NCI-H524 treated with DMSO at 0.1 percent for 48 hours (cell line): ENCODE results near the gene PCED1B.
"Not testable (repeated sequence)": the region's sequence is repeated elsewhere in the genome, so short reads cannot be mapped to it uniquely, and the experiment has no call there.

Experiments used
- DNase-seq: peaks from one replicate; lab custom pipeline; 2025; lab: John Stamatoyannopoulos, UW

Gene PCED1B, protein sequence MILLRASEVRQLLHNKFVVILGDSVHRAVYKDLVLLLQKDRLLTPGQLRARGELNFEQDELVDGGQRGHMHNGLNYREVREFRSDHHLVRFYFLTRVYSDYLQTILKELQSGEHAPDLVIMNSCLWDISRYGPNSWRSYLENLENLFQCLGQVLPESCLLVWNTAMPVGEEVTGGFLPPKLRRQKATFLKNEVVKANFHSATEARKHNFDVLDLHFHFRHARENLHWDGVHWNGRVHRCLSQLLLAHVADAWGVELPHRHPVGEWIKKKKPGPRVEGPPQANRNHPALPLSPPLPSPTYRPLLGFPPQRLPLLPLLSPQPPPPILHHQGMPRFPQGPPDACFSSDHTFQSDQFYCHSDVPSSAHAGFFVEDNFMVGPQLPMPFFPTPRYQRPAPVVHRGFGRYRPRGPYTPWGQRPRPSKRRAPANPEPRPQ

DNA sequence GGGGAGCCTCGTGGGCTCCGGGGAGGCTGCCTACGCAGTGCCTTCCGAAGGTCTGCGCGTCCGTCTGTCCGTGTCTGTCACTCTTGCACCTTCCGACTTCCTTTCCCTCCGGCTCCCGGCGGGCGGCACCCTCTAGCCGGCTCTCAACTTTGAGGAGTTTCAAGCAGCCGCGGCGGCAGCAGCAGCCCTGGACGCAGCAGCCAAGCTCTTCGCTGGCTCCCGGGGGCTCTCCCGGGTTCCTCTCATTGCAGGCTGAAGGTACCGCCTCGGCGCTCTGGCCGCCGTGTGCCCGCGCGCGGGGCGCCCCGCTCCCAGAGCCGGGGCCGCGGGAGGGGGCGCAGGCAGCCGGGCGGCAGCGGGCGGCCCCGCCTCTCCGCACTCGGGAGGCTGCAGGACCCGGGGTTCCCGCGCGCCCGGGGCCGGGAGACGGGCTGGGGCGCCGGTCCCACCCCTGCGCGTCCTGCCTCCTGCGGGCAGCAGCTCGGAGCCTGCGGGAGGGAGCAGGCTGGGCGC is at the start of gene PCED1B, which contains the start of gene AMIGO2:
TSS of gene PCED1B (plus strand) at position 154 of the 513 bp plus-strand sequence. CDS start 155,443 bp downstream, outside the sequence.
TSS of gene AMIGO2 (minus strand) at position 492 of the 513 bp plus-strand sequence. CDS start 957 bp downstream, outside the sequence.
- peak; percentile 12 for DNase-seq

DNA sequence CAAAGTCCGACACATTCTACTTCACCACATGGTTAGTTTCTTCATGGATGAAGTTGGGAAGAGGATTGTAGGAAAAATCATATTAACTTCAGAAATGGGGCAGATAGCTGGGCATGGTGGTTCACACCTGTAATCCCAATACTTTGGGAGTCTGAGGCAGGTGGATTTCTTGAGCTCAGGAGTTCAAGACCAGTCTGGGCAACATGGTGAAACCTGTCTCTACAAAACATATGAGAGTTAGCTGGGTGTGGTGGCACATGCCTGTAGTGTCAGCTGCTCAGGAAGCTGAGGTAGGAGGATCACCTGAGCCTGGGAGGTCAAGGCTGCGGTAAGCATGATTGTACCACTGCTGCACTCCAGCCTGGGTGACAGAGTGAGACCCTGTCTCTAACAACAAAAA is 49.5 kb upstream of the PCED1B start:
- DNase-seq = no peak

DNA sequence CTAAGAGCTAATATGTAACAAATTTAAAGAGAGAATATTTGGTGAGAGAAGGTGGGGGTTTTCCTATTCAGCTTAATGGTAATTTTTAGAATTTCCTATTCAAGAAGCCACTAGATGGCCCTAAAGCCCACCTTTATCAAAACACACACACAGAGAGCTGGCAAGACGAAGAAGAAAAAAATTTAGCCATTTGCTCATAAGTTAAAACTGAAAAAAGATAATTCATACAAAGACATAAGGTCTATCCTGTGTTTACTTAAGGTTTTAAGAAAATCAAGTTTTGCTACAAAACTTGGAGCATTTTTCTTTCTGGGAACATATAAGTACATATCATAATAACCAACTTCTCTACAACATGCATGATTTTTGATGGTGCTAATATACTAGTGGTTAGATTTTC is 46.8 kb upstream of the PCED1B start:
- DNase-seq = no peak

DNA sequence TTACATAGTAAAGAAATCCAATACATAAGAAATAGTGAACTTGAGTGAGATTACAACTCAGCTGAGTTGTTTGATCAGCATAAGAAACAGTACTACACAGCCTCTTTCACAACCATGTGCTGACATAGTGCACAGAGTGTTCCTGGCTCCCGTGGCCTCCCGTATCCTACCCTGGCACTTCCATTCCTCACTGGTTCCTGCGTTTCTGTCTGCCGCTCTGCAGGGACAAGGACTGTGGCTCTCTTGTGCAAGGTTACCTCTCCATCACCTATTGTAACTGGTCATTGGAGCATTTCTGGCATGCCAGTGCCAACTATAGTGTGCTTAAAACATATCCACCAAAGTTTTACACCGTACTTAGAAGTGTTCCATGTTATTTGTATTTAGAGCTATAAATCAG is 46.3 kb upstream of the PCED1B start:
- no peak for DNase-seq

DNA sequence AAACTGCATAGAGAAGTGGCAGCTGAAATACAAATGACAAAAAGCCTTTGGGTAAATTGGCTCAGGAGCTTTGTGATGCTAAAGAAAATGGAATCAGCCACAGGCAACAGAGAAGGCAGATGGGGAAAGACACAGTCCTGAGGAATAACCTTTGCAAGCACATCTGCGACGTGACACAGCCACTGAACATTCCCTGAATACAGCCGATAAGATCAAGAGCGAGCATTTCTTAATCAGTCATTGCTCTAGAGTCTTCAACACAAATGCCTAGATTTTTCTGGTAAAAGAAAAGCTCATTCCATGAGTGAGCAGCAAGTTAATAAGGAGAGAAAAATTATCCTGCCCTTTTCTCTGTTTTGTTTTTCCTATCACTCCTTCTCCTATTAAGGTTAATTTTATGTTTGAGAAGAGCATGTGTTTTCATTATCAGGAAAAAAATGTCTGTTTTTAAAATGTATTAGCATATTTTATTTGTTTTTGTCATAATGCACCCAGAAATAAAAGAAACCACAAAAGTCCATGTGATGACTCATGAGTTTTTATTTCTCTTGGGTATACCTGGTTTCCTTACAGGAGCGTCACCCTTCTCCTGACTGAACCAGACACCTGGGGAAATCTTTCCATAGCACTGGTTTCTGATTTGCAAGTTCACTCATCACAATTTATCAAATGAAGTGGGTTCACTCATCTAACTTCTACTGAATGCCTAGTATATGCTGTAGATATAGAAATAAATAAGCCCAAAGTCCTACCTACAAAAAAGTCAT is 45.4 kb upstream of the PCED1B start:
- DNase-seq = no peak

DNA sequence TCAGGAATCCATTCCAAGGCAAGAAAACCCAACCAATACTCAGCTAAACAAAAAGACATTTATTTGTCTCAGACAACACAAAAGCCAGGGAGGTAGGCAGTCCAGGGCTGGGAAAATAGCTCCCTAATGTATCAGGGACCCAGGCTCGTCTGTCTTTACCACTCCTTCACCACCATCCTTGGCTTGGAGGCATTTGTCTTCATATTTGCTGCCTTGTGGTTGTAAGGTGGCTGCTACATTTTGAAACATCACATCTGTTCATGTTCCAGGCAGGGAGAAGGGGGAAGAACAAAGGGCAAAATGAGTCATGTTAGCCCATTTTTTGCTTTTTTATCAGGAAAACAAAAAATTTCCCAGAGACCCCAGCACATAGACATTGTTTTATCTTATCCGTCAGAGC is 44.8 kb upstream of the PCED1B start:
- DNase-seq = no peak

DNA sequence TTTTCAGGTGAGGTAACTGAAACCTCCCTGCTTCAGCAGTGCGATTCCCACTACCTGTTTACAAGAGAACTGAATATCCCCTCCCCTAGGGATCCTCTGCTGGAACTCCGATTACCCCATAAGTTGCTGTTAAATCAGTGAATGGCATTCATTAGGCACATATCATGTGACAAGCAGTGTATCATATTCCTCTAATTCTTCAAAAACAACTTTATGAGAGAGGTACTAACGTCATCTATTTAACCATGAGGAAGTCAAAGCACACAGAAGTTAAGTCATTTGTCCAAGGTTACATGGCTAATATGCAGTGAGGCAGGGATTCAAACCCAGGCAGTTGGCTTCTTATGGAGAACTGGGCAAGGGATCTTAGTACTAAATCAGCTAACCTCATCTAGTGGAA is 43.9 kb upstream of the PCED1B start:
- no peak for DNase-seq

DNA sequence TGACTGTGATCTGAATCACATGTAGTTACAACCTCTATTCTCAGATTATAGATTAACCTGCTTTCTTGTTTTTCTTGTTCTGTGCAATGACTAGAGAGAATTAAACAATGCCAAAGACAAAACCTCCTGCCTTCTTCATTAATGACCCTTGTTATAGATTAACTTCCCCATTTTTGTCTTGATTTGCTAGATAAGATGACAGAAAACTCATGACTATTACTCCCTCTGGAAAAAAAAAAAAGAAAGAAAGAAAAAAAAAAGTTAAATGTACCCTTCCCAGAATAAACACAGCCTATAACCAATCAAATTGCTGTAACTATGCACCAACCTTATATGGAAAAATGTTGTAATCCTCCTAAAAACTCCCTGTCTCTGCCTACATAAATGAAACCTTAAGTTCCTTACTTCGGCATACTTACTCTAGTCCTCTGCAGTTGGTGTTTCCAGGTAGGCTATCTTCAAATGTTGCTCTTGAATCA is 41.1 kb upstream of the PCED1B start:
- DNase-seq = no peak

DNA sequence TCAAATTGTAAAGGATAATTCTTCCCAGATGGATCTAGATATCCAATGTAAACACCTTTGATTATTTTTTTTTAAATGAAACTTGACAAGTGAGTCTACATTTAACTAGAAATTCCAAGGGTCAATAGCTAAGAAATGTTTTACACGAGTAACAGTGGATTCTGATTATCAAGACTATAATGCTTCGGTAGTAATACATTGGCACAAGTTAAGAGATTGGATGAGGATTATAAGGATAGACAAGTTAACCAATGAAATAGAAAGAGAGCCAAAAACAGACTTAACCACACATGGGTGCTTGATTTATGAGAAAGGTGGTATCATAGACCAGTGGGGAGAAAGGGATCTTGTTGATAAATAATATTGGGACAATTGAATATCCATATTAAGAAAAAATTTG is 40.3 kb upstream of the PCED1B start:
- no peak for DNase-seq

DNA sequence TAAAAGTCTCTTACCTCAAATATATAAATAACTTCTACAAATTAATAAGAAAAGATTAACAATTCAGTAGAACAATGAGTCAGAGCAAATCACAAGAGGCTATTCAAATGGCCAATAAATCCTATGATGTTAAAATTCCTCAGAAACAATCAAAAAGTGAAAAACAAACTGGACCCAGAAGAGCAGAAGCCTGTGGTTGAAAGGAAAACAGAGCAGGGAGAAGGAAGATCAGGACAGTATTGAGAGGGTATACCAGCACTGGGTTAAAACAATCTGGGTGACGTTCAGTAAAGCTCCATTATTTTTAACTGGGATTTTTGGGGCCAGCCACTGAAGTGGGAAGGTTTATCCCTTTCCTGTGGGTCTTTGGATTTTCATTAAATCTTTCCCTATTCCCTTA is 39.7 kb upstream of the PCED1B start:
- no peak for DNase-seq

DNA sequence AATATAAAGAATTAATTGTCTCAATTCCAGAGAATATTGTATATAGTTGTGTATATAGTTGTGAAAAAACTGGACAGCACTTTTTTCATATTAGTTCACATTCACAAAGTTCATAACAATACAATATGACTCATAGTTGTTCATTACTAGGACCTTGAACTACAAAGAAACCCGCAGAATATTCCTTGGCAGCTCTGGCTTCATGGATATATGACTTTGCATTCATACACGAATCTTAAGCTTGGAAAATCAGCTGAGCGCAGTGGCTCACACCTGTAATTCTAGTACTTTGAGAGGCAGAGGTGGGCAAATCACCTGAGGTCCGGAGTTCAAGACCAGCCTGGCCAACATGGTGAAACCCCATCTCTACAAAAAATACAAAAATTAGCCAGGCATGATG is 38.1 kb upstream of the PCED1B start:
- DNase-seq = no peak

DNA sequence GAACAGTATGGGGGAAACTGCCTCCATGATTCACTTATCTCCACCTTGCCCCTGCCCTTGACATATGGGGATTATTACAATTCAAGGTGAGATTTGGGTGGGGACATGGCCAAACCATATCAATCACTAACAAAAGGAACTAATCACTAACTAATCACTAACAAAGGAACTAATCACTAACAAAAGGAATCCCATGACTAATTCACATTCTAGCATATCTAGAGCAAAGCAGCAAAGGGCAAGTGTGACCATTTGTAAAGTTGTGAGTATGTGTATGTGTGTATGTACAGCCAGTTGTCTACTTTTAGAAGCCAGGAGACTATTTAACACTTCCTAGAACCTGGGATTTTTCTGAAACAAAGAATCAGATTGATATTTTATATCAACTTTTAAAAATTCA is 30.9 kb upstream of the PCED1B start:
- no peak for DNase-seq

DNA sequence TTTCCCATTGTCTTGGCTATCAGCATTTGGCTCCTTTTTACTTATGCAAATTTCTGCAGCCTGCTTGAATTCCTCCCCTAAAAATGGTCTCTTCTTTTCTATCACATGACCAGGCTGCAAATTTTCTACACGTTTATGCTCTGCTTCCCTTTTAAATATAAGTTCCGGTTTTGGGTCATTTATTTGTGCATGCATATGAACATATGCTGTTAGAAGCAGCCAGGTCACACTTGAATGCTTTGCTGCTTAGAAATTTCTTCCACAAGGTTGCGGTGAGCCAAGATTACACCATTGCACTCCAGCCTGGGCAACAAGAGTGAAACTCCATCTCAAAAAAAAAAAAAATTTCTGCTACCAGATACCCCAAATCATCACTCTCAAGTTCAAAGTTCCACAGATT is 28.1 kb upstream of the PCED1B start:
- DNase-seq = not testable (repeated sequence)

DNA sequence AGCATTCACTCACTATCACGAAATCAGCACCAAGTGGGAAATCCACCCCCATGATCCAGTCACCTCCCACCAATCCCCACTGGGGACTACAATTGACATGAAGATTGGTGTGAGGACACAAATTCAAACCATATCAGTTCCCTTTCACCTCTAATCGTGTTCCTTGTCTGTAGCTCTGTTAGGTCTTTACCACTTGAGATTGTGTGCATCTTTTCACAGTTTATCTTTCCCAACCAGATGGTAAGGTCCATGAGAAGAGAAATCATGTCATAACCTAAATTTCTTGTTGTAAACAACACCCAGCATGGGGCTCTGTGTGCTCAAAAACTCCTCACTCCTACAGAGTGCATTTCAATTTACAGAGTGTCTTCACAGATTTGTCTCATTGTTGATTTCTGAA is 27.1 kb upstream of the PCED1B start:
- DNase-seq = no peak

DNA sequence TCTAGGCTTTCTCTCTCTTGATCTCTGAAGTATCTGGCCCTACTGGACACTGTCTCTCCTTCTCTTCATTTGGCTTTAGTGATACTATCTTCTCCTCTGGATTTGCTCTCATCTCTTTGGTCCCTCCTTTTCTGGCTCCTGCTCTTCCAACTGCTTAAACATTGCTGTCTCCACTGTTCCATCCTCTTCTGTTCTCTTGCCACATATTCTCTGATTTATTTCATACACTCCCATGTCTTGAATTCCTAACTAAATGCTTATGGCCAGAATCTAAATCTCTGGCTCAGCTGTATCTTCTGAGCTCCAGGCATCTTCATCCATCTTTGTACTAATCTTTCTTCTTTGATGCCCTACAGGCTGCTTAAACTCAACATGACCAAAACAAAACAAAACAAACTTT is 25.5 kb upstream of the PCED1B start:
- no peak for DNase-seq

DNA sequence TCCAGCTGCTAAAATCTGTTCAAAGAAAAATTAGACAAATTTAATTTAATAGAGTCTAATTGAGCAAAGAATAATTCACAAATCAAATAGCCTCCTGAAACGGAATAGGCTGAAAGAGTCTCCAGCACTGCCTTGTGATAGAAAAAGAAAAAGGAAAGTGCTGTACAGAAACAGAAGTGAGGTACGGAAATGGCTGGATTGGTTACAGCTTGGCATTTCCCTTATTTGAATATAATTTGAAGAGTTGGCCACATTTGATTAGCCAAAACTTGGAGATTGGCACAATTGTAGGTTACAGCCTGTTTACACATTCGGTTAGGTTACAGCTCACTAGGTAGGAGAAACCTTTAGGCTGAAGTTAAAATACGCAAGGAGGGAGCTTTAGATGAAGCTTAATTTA is 24.8 kb upstream of the PCED1B start:
- DNase-seq = no peak

DNA sequence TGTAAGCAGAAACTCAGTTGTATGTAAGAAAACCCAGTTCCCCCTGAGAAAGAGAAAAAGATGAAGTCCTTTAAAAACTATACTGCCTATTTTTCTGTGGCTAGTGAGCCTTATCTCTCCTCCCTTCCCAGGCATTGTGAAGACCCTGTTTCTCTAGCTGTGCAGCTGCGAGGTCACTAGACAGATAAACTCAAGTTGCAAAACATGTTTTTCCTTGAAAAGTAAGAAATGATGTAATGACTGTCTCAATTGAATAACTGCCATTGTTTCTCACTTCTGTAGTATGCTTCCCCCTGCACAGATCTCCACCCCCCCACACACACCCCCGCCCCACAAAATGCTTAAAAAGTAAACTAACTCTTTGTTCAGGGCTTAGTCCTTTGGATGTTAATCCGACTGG is 23.6 kb upstream of the PCED1B start:
- not testable (repeated sequence) for DNase-seq

DNA sequence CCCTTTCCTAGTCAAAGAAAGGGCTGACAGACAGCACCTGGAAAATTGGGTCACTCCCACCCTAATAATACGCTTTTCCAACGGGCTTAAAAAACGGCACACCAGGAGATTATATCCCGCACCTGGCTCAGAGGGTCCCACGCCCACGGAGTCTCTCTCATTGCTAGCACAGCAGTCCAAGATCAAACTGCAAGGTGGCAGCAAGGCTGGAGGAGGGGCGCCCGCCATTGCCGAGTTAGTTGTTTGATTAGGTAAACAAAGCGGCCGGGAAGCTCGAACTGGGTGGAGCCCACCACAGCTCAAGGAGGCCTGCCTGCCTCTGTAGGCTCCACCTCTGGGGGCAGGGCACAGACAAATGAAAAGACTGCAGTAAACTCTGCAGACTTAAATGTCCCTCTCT is 22.5 kb upstream of the PCED1B start:
- not testable (repeated sequence) for DNase-seq

DNA sequence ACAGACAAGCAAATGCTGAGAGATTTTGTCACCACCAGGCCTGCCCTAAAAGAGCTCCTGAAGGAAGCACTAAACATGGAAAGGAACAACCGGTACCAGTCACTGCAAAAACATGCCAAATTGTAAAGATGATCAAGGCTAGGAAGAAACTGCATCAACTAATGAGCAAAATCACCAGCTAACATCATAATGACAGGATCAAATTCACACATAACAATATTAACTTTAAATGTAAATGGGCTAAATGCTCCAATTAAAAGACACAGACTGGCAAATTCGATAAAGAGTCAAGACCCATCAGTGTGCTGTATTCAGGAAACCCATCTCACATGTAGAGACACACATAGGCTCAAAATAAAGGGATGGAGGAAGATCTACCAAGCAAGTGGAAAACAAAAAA is 20.8 kb upstream of the PCED1B start:
- not testable (repeated sequence) for DNase-seq

DNA sequence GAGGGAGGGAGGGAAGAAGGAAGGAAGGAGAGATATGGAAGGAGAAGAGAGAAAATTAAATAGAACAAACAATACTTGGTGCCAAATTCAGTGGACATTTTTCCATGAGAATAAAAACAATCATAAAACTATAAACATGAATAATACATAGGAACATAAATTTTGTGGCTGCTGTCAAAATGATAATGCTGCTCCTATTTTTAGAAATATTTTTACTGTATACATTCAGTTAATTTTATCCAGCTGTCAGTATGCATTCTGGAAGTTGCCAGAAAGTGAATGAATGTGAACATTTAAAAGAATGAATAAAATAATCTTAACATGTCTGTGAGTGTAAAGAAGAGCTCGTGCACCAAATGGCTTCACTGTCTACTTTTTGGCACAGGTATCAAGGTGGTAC is 13.9 kb upstream of the PCED1B start:
- no peak for DNase-seq

DNA sequence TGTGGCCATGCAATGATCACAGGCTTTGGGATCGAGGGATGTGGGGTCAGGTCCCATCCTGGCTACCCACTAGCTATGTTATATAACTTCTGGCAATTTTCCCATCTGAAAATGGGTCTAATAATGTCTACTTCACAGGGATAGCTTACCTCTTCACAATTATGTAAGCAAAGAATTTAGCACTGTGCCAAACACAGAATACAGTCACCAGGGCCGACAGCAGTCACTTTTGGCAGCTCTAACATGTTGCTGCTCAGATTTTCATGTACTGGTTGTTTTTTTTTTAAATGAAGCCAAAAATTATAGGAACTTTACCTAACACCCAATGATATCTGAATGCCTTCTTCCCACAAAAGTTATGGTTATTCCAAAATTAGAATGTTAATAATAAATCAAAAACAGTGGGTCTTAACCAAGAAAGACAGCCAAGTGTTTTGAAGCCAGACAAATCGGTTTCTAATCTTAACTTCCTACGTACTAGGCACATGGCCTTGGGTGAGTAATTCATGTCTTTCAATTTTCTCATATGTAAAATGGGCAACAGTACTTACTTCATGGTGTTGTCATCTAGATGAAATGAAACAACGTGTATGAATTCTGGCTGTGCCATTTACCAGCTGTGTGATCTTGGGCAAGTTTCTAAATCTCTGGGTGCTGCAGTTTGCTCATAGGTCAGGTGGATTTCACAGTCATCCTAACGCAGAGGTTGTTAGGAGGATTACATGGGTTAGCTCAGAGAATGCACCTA is 13.0 kb upstream of the PCED1B start:
- no peak for DNase-seq

DNA sequence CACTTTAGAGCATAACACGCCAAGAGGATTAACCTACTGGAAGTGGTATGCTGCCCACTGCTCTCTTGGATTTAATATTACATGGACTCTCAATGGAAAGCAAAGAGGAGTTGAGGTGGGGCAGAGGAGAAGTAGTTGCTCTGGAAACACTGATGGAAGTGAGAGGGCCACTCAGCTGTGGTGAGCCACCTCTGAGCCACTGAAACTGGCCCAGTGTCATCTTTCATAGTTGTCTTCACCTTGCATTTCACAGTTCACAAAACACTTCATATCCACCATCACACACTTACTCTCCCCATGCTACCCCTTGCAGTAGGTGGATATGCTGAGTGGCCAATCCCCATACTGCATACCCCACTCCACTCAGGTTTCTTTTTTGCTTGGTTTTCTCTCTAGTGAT is 12.2 kb upstream of the PCED1B start:
- DNase-seq = no peak
